ENCODE results near the gene PLEK2.

DNA sequence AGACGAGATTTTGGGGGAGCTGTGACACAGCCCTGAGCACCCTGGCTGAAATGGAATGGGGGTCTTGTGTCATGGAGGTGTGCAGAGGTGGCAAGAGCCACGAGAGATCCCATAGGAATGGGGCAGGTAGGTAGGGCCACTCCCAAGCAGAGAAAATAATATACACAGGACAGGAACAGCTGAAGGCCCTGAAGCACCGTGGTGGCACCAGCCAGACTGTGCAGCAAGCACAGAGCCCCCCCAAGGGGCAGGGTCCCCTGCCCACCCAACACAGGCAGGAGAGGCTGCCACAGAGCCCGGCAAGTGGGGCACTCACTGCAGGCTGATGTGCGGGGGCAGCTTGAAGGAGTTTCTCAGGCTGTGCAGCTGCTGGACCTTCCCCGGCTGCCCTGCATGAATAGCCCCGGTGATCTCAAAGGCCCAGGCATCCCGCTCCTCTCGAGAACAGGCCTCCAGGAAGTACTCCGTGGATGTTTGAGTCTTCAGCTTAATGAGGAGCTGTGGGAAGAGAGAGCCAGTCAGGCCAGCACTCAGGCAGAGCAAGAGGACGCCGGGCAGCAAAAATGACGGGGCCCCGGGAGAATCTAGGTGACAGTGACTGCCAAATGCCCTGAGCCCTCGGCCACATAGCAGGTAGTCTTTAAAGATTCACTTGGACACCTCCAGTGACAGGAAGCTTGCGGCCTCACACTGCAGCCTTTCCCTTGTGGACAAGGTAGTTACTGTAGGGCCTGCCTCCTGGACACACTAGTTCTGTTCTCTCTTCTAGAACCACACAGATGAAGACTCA, 16.7 kb downstream of the PLEK2 start:
- TF ChIP-seq, protein P1, sequence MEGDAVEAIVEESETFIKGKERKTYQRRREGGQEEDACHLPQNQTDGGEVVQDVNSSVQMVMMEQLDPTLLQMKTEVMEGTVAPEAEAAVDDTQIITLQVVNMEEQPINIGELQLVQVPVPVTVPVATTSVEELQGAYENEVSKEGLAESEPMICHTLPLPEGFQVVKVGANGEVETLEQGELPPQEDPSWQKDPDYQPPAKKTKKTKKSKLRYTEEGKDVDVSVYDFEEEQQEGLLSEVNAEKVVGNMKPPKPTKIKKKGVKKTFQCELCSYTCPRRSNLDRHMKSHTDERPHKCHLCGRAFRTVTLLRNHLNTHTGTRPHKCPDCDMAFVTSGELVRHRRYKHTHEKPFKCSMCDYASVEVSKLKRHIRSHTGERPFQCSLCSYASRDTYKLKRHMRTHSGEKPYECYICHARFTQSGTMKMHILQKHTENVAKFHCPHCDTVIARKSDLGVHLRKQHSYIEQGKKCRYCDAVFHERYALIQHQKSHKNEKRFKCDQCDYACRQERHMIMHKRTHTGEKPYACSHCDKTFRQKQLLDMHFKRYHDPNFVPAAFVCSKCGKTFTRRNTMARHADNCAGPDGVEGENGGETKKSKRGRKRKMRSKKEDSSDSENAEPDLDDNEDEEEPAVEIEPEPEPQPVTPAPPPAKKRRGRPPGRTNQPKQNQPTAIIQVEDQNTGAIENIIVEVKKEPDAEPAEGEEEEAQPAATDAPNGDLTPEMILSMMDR (conservative IDR thresholded peaks at IDR 0.05; ENCODE audit: low read depth in 2 of 2): no peak
- TF ChIP-seq CREB1 (CRISPR knock-in tag; IDR thresholded peaks at IDR 0.05; ENCODE audit: low read depth) (no peak), ZNF114 (CRISPR knock-in tag; IDR thresholded peaks at IDR 0.05) (no peak), POLR2AphosphoS5 (IDR thresholded peaks at IDR 0.05; ENCODE audit: low read depth) (no peak), EZH2 (IDR thresholded peaks at IDR 0.05; ENCODE audit: low read depth, unreplicated experiment) (no peak), EZH2phosphoT487 (IDR thresholded peaks at IDR 0.05; ENCODE audit: unreplicated experiment) (no peak), JUNB (IDR thresholded peaks at IDR 0.05; ENCODE audit: unreplicated experiment) (no peak), STAT1 (IDR thresholded peaks at IDR 0.05; ENCODE audit: unreplicated experiment) (no peak), ZNF331 (CRISPR knock-in tag; IDR thresholded peaks at IDR 0.05; ENCODE audit: low read depth) (no peak), NANOG (IDR thresholded peaks at IDR 0.05; ENCODE audit: borderline replicate concordance) (no peak)
- TF ChIP-seq, protein P2, sequence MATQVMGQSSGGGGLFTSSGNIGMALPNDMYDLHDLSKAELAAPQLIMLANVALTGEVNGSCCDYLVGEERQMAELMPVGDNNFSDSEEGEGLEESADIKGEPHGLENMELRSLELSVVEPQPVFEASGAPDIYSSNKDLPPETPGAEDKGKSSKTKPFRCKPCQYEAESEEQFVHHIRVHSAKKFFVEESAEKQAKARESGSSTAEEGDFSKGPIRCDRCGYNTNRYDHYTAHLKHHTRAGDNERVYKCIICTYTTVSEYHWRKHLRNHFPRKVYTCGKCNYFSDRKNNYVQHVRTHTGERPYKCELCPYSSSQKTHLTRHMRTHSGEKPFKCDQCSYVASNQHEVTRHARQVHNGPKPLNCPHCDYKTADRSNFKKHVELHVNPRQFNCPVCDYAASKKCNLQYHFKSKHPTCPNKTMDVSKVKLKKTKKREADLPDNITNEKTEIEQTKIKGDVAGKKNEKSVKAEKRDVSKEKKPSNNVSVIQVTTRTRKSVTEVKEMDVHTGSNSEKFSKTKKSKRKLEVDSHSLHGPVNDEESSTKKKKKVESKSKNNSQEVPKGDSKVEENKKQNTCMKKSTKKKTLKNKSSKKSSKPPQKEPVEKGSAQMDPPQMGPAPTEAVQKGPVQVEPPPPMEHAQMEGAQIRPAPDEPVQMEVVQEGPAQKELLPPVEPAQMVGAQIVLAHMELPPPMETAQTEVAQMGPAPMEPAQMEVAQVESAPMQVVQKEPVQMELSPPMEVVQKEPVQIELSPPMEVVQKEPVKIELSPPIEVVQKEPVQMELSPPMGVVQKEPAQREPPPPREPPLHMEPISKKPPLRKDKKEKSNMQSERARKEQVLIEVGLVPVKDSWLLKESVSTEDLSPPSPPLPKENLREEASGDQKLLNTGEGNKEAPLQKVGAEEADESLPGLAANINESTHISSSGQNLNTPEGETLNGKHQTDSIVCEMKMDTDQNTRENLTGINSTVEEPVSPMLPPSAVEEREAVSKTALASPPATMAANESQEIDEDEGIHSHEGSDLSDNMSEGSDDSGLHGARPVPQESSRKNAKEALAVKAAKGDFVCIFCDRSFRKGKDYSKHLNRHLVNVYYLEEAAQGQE (IDR thresholded peaks at IDR 0.05; ENCODE audit: unreplicated experiment): no peak
- TF ChIP-seq, protein P3, sequence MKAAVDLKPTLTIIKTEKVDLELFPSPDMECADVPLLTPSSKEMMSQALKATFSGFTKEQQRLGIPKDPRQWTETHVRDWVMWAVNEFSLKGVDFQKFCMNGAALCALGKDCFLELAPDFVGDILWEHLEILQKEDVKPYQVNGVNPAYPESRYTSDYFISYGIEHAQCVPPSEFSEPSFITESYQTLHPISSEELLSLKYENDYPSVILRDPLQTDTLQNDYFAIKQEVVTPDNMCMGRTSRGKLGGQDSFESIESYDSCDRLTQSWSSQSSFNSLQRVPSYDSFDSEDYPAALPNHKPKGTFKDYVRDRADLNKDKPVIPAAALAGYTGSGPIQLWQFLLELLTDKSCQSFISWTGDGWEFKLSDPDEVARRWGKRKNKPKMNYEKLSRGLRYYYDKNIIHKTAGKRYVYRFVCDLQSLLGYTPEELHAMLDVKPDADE (IDR thresholded peaks at IDR 0.05): no peak
